HepG2 (cell line): ENCODE data around the gene TAS2R30. TPM values are rescaled to one million over a fixed set of nuclear protein-coding genes. Genes with fewer than 3 reads are reported as not detected.

ENCODE experiments used
- ATF6 ChIP-seq: sonication (generic); formaldehyde crosslinking; conservative IDR thresholded peaks from 2 replicates; pipeline ENCODE4 v1.4.0; 2020; ENCODE audit warnings: missing genetic modification reagents
- HNRNPH1 ChIP-seq: fragments of 200-400 bp; formaldehyde crosslinking; optimal IDR thresholded peaks from 2 replicates; pipeline ENCODE3; 2017; ENCODE audit warnings: mild to moderate bottlenecking, low read depth, low read length
- NCOA2 ChIP-seq: sonication (generic); formaldehyde crosslinking; IDR thresholded peaks from 2 replicates; pipeline ENCODE4 v1.8.0; 2022; ENCODE audit warnings: inconsistent platforms
- PRDM4 ChIP-seq: sonication (generic); formaldehyde crosslinking; IDR thresholded peaks from 2 replicates; pipeline ENCODE4 v1.9.0; 2021; ENCODE audit warnings: missing genetic modification reagents, borderline replicate concordance
- RFX5 ChIP-seq: IDR thresholded peaks from 2 replicates; pipeline ENCODE4 v1.6.1; 2011; ENCODE audit warnings: low read depth, low read length, improper control_type of control experiment
- RXRA ChIP-seq: sonication (generic); formaldehyde crosslinking; IDR thresholded peaks from 2 replicates; pipeline ENCODE4 v1.5.1; 2020; ENCODE audit warnings: missing genetic modification reagents
- SPEN ChIP-seq: sonication (generic); formaldehyde crosslinking; IDR thresholded peaks from 2 replicates; pipeline ENCODE4 v1.5.1; 2020; ENCODE audit warnings: low read depth, mild to moderate bottlenecking, missing genetic modification reagents
- TGIF2 ChIP-seq: IDR thresholded peaks from 2 replicates; pipeline ENCODE4 v1.6.1; 2016; ENCODE audit warnings: control low read depth, missing compliant biosample characterization
- TIGD3 ChIP-seq: sonication (generic); formaldehyde crosslinking; IDR thresholded peaks from 2 replicates; pipeline ENCODE4 v1.5.1; 2020; ENCODE audit warnings: mild to moderate bottlenecking, missing genetic modification reagents, borderline replicate concordance
- ZNF142 ChIP-seq: sonication (generic); formaldehyde crosslinking; IDR thresholded peaks from 2 replicates; pipeline ENCODE4 v1.4.0; 2020; ENCODE audit warnings: missing genetic modification reagents
- ZNF20 ChIP-seq: sonication (generic); formaldehyde crosslinking; IDR thresholded peaks from 2 replicates; pipeline ENCODE4 v1.4.0; 2020; ENCODE audit warnings: mild to moderate bottlenecking, moderate library complexity, missing genetic modification reagents
- ZNF224 ChIP-seq: sonication (generic); formaldehyde crosslinking; IDR thresholded peaks from 2 replicates; pipeline ENCODE4 v1.5.0; 2020; ENCODE audit warnings: mild to moderate bottlenecking, missing genetic modification reagents
- ZNF530 ChIP-seq: sonication (generic); formaldehyde crosslinking; IDR thresholded peaks from 2 replicates; pipeline ENCODE4 v1.5.0; 2020; ENCODE audit warnings: low read depth, mild to moderate bottlenecking, missing genetic modification reagents
- ZNF614 ChIP-seq: IDR thresholded peaks from 2 replicates; pipeline ENCODE4 v1.6.1; 2018; ENCODE audit warnings: missing biosample characterization, missing genetic modification reagents, inconsistent platforms, borderline replicate concordance
- ZNF784 ChIP-seq: sonication (generic); formaldehyde crosslinking; IDR thresholded peaks from 2 replicates; pipeline ENCODE4 v1.5.1; 2020; ENCODE audit warnings: missing genetic modification reagents, mild to moderate bottlenecking, borderline replicate concordance
- polyA plus RNA-seq, 8 experiments: library from polyadenylated mRNA; depleted of rRNA in 3 of 8; stranded (reverse) in 7 of 8; unstranded in 1 of 8; fragments of >200 nt; fragmentation: Illumina TruSeq in 4 of 8; extraction: Trizol in 4 of 8; gene quantifications; 2 replicates each; pipeline versions ENCODE4 v1.2.1 to v1.2.3, GENCODE V29; 2011 to 2016; ENCODE audit warnings: low read depth in 4 of 8, missing spikeins in 1 of 8, mixed read lengths in 1 of 8; ENCODE audit not compliant: insufficient read depth in 1 of 8
- total RNA-seq, 5 experiments: library from RNA; depleted of rRNA; stranded (reverse); fragments of >200 nt; fragmentation: Illumina TruSeq; extraction: Trizol; gene quantifications; 2 replicates each; pipeline ENCODE4 v1.2.3, GENCODE V29; 2016; ENCODE audit warnings: low read depth in 1 of 5

TAS2R30 gene
- total and polyA plus RNA-seq, 2 of the 13 experiments (the other 11 are each of a cell fraction or from before 2014, with no cell fraction given), result 0.42 to 5.2 TPM

- TF ChIP-seq ZNF142 (CRISPR knock-in tag) (no peak), RFX5 (no peak), SPEN (peak; percentile 89), ZNF20 (CRISPR knock-in tag) (no peak), TGIF2 (CRISPR knock-in tag) (no peak), PRDM4 (CRISPR knock-in tag) (no peak), RXRA (CRISPR knock-in tag) (peak; percentile 69; the same call in 1 of the 2 replicates), NCOA2 (peak; percentile 51; the same call in 1 of the 2 replicates), ZNF784 (CRISPR knock-in tag) (peak; percentile 56; the same call in 1 of the 2 replicates), ATF6 (CRISPR knock-in tag) (peak; percentile 82; the same call in 1 of the 2 replicates), ZNF530 (no peak), TIGD3 (CRISPR knock-in tag) (no peak), HNRNPH1 (no peak), ZNF224 (CRISPR knock-in tag) (no peak; the same call in 1 of the 2 replicates), ZNF614 (CRISPR knock-in tag) (no peak)
Observed at GRCh38 chr12:11171145-11171968, 36.9 kb upstream of the TAS2R30 start, which contains the start of gene SMIM10L1 (continued).
